Urothelium cell line (cell line): Measurements from ENCODE around the gene CYB561.
A peak's percentile ranks its signal among the peaks of the same experiment; 100 is the strongest.

Experiments used
- DNase-seq: peaks from one replicate; pipeline ENCODE4 v3.0.0; 2011; ENCODE audit warnings: low spot score, mixed read lengths
- FAIRE-seq: peaks from 2 replicates; lab custom pipeline; 2011; peaks lifted over from hg19 to GRCh38; lab: Jason Lieb, UNC

CYB561 gene

DNA sequence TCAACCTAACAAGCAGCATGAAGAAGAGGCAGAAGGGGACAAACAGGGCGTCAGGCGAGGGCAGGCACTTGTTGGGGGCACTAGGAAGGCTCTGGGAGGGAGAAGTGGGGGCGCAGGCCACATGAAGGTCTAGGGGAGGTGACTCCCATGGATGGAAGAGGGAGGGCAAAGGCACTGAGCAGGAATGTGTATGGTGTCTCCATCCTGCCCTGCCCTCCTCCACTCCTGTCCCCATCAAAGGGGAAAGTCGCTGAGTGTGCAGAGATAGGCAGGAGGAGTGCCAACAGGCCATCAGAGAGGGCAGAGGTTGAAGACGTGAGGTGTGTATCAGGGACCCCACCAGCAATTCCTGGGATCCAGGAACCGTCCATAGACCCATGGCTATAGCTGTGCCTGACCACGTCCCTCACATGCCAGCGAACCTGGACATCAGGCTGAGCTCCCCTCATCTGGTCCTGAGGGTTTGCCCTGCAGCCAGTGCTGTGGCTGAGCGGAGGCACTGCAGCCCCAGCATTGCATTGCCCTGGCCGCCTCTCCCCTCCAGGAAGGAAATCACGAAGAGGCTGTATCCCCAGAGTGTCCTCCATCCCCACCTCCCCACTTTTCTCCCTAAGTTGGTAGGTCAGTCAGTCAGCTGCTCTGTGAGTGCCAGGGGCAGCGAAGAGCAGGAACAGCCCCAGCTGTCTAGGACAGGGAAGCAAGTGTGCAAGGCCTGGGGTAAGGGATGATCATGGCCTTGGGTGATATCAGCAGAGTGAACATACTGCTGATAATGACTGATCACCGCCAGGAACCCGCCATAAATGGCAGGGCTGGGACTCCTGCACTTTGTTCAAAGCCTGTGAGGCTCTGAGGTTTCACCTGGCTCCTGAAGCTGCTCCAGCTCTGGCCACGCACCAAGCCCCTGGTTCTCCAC is 6.2 kb upstream of the CYB561 start:
- FAIRE-seq (no peak), DNase-seq (no peak)

DNA sequence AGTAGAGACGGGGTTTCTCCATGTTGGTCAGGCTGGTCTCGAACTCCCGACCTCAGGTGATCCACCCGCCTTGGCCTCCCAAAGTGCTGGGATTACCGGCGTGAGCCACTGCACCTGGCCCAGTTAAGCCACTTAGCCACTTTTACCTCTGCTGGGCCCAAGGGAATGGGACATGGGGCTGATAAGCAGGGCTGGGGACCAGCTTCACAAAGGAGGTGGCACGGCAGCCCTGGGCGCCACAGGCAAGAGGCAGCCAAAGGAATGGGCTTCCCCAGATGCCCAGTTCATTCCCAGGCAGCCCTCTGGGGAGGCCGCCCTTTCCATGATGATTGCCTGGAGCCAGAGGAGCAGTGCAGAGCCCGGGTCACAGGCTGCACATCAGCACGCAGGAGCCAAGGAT is 5.0 kb upstream of the CYB561 start:
- FAIRE-seq (no peak), DNase-seq (no peak)

DNA sequence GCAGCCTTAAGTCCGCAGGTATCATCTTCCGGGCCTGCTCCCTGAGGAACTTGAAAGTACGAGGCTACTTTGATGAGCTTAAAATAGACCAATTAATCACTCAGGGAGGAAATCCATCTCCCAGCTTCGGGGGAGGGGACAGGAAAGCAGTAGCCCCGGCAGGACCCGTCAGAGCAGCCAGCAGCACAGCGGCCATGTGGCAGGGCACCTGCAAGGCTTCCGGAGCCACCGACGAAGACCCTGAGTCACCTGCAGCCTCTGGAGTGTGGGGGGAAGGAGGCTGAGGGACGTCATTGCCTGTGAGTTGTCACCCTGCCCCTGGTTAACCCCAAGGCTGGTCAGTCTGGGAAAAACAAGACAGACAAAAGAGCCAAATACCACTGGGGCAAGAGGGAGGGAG is 4.4 kb upstream of the CYB561 start:
- no peak for FAIRE-seq
- peak; percentile 68 for DNase-seq

DNA sequence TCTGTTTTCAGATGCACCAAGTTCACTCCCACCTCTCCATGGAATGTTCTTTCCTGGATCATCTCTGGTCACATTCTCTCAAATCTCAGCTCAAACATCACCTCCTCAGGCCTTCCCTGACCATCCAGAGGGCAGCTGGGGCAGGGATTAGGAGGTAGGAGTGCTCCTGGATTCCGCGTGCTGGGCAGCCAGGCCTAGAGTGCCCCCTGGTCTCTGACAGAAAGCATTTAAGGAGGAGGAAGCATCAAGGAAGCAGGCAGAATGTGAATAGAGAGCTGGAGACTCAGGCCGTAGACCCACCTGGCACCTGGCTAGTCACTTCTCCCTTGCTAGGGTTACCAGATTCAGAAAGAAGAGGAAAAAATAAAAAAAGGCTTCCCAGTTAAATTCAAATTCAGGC is 2.5 kb upstream of the CYB561 start:
- DNase-seq (no peak), FAIRE-seq (no peak)

DNA sequence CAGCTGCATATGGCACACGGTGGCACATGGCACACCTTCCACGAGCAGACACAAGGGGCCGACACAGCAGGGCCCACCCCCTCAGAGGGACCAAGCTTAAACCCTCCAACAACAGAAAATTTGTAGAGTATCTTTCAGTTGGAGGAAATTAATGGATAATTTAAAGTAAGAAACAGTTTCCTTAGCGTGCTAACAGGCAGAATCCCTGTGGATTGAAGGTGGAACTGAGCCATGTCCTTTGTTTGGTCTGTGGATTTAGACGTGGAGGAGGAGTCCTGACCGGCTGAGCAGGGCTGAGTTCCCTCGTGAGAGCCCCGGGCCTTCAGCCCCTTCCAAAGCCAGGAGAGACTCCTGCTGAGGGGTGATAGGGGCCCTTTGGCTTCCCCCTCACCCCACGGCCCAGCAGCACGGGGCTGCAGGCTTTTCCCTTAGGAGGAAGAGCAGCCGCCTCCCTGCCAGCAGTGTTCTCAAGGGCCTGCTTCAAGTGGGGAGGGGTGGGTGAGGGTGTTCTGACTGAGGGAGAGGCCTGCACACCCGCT is 1.4 kb upstream of the CYB561 start:
- no peak for FAIRE-seq
- DNase-seq = no peak

DNA sequence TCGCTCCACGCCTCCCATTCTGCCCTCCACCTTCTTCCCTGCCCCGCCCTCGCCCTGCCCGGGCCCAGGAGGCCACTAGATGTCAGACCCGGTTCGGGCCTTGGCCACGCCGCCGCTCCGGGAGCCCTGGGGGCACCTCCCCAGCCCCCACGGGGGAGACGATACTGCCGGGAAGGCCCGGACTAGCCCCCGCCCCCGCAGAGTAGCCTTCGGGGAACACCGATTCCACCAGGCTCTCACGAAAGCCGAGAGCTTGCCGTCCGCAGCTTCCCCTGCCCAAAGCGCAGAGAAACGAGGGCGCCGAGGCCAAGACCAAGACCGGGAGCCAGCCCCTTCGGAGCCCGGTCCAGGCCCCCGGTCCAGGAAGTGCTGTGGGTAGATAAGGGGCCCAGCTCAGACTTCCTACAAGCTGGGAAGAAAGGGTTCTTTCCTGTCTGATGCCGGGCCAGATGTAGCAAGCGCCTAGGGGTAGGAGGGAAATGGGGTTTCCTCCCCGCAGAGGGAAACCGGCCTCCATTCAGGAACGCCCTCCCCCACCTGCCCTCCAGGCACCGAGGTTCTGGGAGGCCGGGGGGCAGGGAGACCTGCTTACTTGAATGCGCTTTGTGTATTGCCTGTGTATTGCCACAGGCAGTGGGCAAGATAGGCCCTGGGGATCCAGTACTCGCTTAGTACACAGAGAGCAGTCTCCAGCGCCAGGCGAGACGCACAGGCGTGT is 806 bp upstream of the CYB561 start:
- FAIRE-seq = peak; percentile 27
- no peak for DNase-seq

DNA sequence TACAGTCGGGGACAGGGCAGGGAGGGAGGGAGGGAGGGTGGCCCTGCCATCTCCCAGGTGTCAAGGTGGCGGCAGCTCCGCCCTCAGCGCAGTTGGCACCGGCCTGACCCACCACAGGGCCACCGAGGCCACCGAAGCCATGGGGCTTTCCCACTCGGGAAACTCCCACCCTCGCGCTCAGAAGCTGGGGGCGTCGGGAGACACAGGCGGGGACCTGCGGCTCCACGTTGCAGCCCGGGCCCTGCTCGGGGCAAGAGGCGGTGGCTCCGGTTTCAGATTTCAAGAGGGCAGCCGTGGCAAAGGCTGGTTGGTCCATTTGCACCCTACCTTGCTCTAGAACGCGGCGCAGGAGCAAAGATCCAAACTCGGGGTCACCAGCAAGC is 544 bp downstream of the CYB561 start:
- FAIRE-seq = no peak
- DNase-seq = peak; percentile 58

DNA sequence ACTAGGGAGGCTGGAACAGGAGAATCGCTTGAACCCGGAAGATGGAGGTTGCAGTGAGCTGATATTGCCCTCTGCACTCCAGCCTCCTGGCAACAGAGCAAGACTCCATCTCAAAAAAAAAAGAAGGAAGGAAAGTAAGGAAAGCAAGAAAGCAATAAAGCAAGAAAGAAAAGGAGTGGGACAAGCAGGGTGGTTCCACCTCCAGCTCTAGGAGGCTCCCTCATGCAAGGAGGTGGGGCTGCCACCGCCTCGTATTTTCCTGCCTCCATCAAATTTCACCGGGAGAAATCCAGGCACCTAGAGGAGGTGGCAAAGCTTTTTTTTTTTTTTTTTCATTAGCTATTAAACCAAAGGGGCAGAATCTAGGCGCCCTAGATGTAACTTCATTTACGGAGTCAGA is 1.0 kb downstream of the CYB561 start:
- DNase-seq = no peak
- FAIRE-seq = no peak

DNA sequence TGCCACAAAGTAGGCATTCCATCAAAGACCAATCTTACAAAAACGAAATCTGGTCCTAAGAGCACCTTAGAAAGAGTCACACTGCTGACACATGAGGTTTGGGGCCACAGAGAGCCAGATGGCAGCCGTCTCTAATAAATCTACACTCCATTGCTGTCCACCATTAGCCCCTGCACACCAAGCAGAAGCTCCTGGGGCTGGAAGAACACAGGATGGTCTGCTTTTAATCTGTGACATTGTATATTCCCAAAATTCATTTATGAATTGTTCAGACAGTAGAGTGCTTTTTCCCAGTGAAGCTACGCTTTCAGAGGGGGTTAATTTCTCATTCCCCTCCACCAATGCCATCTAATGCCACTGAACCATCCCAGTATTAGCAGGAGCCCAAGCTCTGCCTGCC is 1.6 kb downstream of the CYB561 start:
- no peak for FAIRE-seq

DNA sequence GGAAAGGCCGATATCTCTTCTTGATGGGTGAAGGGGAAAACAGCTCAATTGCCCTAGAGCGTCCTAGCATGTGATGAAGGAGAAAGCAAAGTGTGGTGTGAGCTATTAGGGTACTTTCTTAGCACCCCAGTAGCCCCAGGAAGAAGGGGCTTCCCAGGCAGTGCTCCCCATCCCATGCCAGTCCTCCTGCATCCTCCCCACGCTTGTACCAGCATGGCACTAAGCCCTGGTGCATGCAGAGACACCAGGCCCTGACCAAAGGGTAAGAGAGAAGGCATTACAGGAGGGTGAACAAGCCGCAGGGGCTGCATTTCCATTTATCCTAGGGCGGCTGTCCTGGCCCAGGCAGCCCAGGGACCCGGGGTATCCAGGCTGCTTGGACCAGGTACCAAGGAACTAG is 3.1 kb downstream of the CYB561 start:
- DNase-seq (no peak), FAIRE-seq (no peak)

More for the DNA sequence above, 1.6 kb downstream of the CYB561 start:
- DNase-seq = no peak

DNA sequence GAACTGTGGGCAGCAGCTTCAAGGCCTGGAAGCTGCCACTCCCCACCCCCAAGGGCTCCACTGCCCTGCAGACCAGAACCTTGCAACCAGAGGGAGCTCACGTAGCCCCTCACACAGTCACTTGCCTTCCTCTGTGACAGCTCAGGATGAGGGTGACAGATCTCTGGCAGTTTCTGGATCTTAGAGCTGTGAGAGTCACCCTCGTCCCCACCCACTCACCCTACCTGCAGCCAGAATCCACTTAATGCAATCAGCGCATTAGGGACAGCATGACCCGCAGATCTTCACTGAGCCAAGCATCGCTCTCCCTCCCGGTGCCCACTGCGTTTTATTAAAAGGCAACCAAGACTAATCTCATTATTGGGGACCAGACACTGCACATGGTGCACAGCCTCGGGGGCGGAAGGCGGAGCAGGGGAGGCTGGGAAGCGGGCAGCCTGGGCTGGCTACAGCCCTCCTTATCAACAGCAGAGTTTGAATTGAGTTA is 3.5 kb downstream of the CYB561 start:
- no peak for DNase-seq
- FAIRE-seq = no peak

DNA sequence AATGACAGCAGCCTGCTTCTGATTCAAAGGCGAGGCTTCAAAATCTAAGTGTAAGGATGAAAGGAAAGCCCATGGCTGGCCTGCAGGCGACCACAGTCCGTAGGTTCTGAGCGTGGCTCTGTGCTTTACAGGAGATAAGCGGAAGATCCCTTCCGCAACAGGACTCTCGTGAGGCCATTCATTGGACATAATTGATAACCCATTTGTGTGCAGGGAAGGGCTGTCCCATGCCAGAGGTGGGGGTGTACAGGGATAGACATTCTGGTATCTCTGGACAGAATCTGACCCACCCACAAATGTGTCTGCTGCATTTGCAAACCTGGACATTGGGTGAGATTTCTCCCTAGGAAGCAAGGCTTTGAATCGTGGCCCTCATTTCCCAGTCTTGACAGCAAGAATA is 4.0 kb downstream of the CYB561 start:
- FAIRE-seq = peak; percentile 9
- DNase-seq = no peak

DNA sequence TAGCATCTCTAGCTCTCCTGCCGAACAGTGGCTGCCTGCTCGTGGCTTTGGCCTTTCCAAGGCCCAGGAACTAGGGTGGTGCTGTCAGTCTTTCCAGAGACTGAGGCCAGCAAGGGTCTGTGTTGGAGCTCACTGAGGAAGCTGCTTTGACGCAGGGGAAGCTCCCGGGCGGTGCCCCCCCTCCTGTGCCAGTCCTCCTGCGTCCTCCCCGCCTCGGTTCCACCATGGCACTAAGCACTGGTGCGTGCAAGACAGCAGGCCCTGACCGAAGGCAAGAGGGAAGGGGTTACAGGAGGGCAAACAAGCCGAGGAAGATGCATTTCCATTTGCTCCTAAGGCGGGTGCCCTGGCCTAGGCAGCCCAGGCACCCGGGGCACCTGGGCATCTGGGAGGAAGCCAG is 4.5 kb downstream of the CYB561 start:
- peak; percentile 48 for FAIRE-seq

DNA sequence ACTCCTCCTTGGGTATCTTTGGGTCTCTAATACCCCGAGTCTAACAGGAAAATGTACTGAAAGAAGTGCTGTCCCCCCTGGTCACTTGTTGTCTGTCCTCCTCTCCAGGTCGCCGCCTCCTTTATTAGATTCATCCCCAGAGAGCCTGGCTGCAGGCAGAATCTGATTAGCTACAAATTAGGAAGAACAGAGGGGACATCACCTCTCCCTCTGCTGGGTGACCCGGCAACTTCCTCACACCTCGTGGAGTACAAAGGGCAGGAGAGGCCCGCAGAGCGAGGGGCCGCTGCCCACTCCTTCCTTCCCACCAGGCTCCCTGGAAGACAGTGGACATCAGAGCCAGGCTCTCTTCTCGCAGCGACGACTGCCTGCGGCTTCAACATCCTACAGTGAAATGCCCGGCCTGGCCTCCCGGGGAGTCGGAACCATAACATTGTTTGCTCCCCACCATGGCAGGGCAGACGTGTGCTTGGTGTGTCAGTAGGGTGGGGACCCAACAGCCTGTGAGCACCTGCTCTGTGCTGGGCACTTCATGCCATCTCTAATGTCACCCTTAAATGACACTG is 5.3 kb downstream of the CYB561 start:
- FAIRE-seq = no peak
- DNase-seq = no peak

More for the DNA sequence above, 4.5 kb downstream of the CYB561 start:
- DNase-seq = no peak

DNA sequence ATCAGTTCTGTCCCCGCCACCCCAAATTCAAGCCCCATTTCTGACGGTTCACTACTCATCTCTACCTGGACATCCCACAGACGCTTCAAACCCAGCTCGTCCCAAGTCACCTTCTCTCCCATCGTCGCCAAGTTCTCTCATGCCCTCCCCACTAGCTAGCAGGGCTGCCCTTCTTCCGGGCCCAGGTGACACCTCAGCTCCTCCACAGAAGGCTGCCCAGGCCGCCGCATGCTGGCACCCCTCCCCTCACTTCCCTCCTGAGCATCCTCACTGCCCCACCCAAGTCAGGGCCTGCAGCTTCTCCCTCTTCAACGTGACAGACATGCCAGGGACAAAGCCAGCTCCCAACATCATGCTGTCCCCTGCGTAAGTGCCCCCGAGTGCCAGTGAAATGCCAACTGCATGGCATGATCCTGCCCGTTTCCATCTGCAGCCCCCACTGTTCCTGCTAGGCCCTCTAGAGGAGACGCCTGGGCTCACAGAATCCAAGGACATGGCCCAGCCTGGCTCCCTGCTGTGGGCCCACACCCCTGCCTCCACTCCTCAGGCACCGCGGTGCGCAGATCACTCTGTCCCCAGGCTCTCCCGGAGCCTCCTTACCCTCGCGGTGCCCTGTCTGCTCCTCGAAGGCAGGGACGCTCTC is 5.9 kb downstream of the CYB561 start:
- no peak for DNase-seq
- no peak for FAIRE-seq

DNA sequence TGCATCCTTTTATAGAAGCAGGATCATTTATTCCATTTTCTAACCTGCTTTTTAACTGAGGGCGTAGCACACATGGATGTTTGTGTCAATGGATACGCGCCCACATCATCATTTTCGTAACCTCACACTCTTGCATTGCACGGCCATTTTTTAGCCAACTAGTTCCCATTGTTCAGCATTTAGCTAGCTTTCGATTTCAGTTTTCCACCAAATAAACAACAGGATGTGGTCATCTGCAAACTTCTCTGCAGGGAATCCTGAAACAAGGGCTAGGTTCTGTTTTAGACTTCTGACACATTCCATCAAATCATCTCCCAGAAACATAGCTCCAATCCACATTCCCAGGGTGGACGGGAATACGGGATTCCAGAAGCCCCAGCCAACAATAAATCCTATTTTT is 6.4 kb downstream of the CYB561 start:
- DNase-seq (no peak), FAIRE-seq (peak; percentile 44)

DNA sequence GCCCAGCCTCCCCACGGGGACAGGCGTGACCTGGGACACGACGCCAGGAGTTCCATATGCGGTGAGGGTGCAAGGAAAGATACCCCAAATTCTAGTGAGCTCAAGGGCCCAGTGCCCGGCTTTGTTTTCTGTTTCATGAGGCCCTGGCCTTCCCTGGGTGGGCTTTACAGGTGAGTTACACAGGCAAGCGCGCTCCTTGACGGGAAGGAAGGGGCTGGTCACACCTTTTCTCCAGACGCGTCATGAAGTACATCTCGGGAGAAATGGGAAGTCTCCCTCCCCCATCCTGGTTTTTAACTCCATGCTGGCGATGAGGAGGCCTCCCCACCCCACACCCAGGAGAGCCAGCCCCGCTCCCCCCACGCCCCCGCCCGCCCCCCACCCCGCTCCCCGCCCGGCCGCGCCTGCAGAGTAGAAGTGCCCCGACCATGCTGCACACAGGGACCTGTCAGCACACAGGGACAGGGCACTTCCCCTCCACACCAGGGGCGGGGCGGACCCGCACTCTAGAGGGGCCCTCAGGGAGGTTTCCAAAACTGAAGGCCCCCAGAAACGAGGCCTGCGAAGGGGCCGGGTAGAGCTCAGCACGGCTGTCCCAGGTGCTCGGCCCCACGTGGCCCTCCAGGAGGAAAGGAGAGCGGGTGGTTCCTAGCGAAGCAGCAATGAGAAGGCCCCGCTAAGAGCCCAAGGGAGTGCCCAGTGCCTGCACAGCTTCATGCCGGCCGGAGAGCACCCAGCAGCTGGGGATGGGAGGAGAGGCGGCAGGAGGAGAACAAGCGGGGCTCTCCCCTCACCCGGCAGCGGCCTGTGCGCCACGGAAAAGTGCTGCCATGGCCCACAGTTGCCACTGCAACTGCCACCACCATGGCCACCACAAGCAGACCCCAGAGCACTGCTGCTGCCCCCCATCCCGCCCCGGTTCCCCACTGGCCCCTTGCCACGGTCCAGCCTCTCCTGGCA is 7.7 kb downstream of the CYB561 start:
- DNase-seq (no peak), FAIRE-seq (no peak)

DNA sequence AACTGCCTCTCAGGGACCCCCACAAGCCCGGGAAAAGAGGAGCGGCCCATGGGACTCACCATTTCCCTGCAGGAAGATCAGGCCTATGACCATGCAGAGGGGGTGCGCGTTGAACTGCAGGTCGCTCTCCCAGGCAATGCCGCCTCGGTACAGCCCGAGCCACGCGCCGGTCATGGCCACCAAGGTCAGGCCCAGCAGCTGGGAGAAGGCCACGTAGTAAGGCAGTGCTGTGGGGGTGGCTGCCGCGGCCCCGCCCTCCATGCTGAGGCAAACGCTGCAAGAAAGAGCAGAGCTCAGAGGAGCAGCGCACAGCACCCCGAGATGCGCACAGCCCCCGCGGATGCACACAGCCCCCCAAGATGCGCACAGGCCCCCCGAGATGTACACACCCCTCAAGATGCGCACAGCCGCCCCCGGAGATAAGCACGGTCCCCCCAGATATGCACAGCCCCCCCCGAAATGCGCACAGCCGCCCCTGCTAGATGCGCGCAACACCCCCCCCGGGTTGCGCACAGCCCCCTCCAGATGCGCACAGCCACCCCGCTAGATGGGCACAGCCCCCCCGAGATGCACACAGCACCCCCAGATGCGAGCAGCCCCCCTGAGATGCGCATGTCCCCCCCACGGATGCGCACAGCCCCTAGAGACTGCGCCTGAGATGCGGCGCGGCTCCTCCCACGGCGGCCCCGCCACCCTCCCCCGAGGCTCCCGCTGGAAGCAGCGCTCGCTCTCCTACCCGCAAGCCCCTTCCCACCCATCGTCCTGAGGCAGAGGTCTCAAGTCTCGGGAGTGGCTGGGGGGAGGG is 8.6 kb downstream of the CYB561 start:
- no peak for DNase-seq
- FAIRE-seq = no peak

DNA sequence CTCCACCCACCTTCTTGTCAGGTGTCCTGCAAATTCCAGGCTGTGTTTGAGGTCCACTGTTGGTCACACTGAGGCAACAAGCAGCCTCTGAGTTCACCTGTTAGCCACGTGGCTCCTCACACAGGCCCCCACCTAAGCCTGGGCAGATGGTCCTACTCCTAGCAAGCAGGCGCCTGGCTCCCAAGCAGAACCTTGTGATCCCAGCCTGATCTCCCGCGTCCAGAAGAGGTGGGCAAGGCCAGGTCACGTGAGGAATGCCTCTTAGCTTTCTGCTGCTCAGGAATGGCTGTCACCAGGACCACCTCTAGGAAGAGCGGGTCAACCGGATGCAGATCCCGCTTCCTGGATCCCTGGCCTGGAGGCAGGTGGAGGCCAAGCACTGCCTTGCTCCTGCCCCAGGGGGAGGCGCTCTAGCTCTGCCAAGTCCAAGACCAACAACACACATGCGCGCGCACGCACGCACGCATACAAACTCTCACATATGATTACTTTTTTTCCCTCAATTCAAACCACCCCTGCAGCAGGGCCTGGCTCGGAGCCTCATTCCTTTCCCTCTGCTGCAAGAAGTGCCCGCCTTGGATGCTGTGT is 9.5 kb downstream of the CYB561 start:
- FAIRE-seq (no peak), DNase-seq (no peak)
